NCI-H1092 (cell line): ENCODE measurements around the gene PPFIA1.
"Not testable (repeated sequence)": the region's sequence is repeated elsewhere in the genome, so short reads cannot be mapped to it uniquely, and the experiment has no call there.

Source experiments
- DNase-seq: peaks from one replicate; lab custom pipeline; 2025; lab: John Stamatoyannopoulos, UW

The PPFIA1 gene

DNA sequence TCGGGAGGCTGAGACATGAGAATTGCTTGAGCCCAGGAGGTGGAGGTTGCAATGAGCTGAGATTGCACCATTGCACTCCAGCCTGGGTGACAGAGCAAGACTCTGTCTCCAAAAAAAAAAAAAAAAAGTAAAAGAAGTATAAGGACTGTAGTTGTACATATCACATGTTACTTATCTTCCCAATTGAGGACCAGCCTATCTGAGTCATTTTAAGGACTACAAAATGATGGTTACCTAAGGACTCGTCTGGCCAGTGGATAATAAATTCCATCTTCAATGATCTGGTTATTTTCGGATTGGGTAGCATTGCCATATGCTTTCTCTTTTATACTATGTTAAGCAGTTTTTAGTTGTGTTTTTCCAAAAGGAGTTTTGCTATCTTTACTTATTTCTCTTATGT is 55.3 kb downstream of the PPFIA1 start:
- DNase-seq: no peak

DNA sequence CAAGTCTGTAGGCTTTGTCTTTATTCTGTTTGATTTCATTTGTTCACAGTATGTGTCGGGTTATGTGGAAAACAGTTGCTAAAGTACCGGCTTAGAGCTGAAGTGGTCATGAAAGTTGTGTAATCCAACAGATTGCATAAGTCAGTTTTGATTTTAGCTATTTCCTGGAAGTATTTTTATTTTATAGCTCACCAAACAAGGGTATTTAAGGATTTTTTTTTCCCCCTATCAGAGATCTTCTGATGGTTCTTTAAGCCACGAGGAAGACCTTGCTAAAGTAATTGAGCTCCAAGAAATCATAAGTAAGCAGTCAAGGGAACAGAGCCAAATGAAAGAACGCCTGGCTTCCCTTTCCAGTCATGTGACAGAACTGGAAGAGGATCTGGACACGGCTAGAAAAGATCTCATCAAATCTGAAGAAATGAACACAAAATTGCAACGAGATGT is 55.9 kb downstream of the PPFIA1 start:
- no peak for DNase-seq

DNA sequence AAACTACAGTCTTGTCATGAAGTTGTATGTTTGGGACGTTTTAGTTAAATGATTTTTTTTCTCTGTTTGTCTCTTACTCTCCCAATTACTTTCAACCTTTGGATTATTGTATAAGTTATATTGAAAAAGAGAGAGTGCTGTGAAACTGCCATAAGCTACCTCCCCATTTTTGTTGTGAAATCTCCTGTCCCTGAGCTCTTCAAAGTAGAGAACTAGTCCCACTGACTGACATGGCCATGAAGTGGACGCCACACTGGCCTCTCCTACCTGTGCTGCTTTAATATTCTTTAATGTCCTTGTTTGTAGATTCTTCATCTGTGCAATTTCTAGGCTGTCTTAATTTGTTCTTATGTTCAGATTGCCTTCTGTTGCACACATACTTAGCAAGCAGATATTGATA is 56.3 kb downstream of the PPFIA1 start:
- no peak for DNase-seq

DNA sequence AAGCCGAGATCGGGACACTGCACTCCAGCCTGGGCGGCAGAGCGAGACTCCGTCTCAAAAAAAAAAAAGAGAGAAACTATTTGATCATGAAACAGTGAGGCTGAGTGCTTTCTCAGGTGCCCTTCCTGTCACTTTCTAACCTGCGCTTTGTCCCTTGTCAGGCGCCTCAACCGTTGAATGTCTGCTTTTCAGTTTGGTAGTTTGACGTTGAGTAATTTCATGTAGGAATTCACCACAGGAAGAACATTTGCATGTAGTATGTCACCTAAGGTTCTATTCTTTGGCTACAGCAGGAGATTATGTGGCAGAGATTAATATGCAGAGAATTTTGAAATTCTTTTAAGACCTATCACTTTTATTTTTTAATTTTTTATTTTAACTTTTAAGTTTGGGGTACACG is 57.2 kb downstream of the PPFIA1 start:
- DNase-seq: no peak

DNA sequence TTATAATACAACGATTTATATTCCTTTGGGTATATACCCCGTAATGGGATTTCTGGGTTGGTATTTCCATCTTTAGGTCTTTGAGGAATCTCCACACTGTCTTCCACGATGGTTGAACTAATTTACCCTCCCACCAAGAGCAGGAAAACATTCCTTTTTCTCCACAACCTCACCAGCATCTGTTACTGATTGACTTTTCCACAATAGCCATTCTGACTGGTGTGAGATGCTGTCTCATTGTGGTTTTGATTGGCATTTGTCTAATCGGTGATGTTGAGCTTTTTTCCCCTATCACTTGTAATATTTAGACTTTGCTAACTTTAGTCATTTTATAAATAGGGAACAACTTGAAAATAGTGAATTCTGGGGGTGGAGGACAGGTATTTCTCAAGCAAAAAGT is 58.1 kb downstream of the PPFIA1 start:
- no peak for DNase-seq

DNA sequence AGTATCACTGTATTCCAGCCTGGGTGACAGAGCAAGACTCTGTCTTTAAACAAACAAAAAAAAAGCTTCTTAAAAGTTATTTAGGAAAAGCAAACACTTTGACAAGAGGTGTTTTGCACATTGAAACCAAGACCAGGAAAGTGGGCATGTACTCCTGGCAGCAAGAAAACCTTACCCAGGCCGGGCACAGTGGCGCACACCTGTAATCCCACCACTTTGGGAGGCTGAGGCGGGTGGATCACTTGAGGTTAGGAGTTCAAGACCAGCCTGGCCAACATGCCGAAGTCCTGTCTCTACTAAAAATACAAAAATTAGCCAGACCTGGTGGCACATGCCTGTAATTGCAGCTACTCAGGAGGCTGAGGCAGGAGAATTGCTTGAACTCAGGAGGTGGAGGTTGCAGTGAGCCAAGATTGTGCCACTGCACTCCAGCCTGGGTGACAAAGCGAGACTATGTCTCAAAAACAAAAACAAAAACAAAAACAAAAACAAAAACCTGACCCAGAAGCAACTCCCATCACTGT is 60.9 kb downstream of the PPFIA1 start:
- DNase-seq: not testable (repeated sequence)

DNA sequence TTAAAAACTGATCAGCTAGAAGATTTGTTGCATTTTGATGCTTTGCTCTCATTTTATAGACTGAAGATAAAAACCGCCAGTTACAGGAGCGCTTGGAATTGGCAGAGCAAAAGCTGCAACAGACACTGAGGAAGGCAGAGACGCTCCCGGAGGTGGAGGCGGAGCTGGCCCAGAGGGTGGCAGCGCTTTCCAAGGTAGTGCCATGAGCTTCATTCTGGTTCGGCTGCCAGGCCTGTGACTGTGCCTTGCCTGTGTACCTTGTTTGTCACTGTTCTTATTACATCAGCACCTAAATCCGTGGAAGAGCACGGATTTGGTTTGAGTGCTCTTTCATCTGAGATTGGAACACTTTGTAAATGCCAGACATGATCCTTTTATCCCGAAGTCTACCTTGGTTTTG is 61.4 kb downstream of the PPFIA1 start:
- no peak for DNase-seq

DNA sequence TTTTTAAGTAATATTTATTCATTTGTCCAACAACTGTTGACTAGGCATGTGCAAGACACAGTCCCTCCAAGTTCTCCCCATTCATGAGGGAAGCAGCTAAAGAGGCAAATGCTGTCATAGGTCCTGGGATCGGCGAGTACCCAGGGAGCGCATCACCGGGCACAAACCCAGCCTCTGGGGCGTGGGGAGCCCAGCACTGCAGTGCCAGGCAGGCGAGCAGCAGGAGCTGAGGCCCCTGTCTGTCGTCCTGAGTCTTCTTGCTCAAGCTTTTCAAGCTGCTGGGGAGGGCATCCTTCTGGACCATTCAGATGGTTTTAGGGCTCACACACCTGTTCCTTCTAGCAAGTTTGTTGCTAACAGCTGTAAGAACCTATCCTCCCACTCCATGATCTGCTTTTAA is 62.1 kb downstream of the PPFIA1 start:
- DNase-seq: no peak

DNA sequence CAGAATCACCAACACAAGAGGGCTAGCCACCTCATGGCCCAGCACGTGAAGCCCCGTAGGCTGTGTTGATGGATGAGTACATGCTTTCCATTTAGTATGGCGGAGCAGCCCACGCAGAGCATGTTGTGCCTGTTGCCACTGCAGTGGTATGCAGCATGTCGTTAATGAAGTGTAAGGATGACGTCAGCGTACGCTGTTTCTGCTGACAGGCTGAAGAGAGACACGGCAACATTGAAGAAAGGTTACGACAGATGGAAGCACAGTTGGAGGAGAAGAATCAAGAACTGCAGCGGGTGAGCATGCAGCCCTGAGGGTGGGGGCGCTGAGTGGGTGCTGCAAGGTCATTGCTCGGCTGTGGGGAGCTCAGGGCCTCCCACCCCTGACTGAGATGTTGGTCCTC is 62.8 kb downstream of the PPFIA1 start:
- DNase-seq: no peak

DNA sequence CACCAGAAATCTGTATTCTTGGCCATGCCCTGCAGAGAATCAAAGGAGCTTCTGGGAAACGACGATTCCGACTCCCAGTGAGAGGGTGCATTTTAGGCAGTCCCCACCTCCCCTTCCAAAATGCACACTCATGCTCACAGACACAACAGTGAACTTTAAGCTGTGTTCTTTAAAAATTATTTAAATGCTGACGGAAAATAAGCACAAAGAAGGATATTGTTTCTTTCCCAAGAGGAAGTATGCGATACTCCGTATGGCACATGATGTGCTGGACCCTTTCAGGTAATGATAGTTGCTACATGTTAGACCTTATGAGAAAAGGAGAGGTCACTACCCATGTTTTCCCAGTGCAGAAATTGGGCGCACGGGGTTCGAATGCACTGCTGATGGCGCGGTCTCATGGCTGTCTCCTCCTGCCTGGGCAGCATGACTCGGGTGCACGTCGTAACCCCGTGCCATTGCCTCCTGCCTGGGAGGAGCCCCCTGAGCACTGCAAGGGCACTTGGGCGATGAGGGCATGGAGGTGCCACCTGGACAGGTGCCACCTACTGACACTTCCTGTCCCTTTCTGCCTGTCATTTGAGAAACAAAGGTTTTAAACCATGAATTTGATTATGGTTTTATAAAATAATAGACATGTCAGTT is 64.0 kb downstream of the PPFIA1 start:
- DNase-seq: no peak

DNA sequence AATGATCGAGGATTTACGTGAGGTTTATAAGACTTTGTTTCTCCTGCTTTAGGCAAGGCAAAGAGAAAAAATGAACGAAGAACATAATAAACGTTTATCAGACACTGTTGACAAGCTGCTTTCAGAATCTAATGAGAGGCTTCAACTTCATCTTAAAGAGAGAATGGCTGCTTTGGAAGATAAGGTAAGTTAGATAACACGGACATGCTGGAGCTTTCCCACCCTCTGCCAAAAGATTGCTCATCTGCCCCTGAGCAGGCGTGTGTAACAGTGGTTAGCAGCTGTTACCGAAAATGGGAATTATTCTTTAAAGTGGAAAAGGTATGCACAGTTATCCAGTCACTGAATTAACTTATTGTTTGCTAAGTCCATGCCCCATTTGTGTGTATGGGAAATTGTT is 65.0 kb downstream of the PPFIA1 start:
- DNase-seq: no peak

DNA sequence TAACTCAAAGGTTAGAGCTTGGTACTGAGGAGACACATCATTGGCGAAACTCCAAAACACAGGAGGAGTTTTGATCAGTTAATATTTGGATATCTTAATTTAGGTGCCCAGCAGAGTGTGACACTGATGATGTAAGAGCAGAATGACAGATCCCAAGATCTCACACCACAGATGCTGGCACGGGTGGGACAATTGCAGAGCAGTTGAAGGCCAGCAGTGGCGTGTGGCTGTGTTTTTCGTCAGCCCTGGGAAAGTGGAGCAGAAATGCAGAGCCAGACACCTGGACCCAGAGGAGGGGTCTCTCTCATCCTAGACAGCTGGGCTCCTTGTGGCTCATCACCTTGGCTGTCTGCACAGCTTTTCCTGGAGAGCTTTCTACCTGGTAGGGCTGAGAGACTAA is 68.1 kb downstream of the PPFIA1 start:
- no peak for DNase-seq

DNA sequence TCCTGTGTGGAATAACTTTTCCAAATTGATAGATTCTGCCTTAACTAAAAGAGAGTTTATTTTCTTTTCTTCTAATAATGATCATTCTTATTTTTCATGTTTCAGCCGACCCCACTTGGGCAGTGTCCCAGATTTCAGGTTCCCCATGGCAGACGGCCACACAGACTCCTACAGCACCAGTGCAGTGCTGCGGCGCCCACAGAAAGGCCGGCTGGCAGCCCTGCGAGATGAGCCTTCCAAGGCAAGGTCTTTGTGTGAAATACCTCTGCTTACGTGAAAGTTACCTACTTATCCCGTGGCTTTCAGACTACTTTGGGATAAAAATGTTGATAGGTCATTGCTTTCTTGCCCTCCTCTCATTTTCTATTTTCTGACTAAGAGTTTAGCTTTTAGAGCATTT is 68.6 kb downstream of the PPFIA1 start:
- no peak for DNase-seq

DNA sequence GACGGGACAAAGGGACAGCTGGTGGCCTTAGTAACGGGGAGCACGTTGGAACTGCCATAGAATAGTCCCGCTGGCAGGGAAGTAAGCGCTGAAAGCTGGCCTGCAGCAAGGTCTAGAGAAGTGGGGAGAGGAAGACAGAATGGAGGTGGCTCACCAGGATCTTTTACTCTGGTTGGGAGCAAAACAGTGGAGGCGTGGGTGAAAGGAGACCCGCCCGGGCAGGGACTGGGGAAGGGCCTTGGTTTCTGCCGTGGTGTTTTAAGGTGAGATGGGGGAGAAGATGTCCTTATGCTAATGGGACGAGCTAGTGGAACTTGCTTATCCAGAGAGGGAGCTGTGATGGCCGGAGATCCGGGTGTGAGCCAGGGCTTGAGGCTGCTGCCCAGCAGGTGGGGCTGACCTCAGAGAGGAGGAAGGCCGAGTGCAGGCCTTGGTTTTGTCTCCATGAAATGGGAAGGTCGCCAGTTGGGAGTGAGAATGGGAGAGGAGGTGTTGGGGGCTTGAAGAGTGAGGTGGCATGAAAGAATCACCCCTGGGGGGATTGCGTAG is 71.5 kb downstream of the PPFIA1 start:
- no peak for DNase-seq

DNA sequence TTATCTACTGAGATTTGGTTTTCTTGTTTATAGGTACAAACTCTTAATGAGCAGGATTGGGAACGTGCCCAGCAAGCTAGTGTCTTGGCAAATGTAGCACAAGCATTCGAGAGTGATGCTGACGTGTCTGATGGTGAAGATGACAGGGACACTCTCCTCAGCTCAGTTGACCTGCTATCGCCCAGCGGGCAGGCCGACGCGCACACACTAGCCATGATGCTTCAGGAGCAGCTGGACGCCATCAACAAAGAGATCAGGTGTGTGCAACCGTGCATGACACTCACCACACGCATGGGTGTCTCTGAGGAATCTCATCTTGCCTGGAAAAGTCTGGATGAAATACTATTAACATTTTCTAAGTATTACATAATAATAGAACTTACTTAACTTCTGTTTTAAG is 73.1 kb downstream of the PPFIA1 start:
- DNase-seq: no peak

DNA sequence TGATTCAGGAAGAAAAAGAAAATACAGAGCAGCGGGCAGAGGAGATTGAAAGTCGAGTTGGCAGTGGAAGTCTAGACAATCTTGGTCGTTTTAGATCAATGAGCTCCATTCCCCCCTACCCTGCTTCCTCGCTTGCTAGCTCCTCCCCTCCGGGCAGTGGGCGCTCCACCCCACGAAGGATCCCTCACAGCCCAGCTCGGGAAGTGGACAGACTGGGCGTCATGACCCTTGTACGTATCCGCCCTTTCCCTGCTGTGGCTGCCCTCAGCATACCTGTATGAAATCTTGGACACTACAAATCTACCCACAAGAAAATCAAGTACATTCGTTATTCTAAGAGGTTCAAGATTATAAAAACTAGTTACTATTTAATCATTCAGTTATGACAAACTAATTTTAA is 77.7 kb downstream of the PPFIA1 start:
- no peak for DNase-seq

DNA sequence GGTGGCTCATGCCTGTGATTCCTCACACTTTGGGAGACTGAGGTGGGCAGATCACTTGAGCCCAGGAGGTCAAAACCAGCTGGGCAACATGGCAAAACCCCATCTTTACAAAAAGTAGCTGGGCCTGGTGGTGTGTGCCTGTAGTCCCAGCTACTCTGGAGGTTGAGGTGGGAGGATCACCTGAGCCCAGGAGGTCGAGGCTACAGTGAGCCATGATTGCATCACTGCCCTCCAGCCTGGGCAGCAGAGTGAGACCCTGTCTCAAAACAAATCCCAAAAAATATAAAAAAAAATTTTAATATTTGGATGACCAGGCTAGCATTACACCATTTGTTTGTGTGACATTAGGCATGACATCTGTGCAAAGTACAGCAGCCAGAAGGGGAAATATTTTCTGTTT is 78.1 kb downstream of the PPFIA1 start:
- DNase-seq: no peak

DNA sequence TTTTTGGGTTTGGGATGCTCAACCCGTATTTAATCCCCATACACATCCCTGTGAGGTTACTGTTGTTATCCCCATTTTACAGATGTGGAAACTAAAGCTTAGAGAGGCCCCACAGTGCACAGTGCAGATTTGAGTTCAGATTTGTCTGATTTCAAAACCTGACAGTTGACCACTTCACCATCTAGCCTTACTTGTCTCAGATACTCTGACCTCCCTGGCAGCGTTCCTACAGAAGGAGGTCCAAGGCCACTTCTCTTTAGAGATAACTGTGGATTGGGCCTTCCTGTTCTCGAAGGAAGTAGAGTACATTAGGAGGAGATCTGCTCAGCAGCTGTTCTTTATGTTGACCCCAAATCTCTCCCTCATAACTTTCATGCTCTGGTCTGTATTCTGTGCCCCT is 81.2 kb downstream of the PPFIA1 start:
- no peak for DNase-seq

DNA sequence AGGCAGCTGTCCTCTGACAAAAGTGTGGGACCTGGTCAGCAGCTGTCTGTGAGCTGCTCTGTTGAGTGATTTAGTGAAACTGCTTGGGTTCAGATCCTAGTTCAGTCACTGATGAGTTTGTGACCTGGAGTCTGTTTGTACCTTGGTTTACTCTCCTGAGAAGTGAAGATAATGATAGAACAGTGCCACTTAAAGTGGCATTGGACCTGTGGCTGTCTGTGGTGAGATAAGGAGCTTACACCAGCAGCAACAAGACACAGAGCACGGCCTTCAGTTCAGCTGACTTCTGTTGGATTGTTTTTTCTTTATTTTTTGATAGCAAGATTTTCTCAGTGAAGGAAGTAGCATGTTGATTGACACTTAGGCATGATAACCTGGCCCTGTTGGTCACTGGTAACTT is 81.6 kb downstream of the PPFIA1 start:
- no peak for DNase-seq

DNA sequence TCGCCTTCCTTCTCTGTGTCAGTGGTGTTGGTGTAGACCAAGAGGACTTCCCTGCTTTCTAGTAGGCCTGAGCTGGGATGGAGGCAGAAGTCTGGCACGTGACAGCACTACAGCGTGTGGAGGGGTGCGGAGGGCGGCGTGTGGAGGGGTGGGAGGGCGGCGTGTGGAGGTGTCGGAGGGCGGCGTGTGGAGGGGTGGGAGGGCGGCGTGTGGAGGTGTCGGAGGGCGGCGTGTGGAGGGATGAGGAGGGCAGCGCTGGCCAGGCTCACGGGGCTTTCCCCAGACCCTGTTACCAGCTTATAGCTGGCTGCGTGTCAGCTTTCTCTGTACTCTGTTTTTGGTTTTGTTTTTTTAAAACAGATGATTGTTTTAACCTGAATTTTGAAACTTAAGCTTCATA is 82.1 kb downstream of the PPFIA1 start:
- DNase-seq: no peak

DNA sequence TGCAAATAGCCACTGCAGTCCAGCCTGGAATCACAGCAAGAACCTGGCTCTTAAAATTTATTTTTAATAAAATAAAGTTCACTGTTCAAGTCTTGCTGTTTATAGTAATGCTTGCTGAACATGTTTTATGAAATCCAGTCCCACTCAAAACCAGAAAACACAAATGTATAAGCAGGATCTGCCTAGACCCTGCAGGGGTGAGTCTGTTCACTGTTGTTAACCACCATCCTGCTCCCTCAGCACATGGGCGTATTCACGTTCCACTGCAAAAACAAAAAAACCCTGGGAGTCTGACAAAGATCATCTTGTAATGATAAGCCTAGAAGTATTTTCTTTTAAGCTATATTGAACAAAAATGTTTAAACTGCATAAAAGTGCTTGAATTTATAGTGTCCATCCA is 82.8 kb downstream of the PPFIA1 start:
- DNase-seq: no peak

DNA sequence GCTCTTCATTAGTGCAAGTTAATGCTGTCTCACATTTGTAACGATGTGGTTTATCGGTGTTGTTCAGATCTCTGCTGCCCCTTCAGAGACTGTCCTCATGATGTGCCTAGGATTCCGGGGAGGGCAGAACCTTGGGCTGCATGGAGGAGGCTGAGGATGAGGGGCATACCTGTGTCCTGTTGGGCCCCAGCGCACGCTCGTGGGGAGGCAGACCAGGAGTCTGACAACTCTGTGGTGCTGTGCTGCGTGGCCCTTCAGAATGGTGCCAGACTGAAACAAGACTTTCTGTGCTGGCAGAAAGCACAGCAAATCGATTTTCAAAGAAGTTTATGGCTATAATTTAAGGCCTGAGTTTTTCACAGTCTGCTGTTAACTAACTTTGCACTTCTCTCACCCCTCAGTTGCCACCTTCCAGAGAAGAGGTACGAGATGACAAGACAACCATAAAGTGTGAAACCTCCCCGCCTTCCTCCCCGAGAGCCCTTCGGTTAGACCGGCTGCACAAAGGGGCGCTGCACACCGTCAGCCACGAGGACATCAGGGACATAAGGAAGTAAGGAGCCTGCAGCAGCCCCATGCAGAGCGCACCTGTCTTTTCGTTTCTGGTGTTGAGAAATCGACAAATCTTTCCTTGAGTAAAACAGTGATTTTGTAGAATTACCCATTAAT is 83.5 kb downstream of the PPFIA1 start:
- DNase-seq: no peak

DNA sequence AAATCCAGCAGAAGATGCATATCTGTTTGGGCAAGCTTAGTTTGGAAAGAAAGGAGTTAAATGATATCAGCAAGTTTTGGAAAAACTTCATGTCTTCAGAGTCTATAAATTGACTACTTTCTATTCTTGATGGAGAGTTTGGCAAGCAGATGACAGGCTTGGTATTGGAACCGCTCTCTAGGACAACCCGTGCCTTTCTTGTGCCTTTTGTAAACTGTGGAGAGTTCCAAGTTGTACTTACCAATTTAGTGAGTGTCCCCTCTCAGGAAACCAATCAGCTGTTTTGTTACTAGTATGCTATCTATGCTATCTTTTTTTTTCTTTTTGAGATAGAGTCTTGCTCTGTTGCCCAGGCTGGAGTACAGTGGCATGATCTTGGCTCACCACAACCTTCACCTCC is 84.1 kb downstream of the PPFIA1 start:
- DNase-seq: no peak

DNA sequence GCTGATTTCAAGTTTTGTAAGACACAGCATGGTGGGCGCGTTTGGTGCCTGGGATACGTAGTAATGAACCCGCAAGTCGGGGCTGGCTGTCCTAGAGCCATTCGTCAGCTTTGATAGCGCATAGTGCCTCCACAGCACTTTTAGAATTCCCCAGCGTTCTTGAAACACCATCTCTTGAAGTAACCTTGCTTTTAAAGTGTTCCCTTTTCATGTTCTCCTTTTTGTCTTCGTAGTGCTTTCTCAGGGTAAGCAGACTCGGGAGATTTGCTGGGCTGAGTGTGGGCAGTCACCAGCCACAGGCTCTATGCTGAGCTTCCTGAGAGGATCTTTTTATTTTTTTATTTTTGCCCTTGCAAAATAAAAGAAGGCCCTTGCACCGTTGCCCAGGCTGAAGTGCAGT is 88.3 kb downstream of the PPFIA1 start:
- no peak for DNase-seq
